GM10847 (cell line): ENCODE measurements around the gene SERINC5.

Experiments used
- POLR2A ChIP-seq: IDR thresholded peaks from 2 replicates; pipeline ENCODE4 v1.6.1; 2011; ENCODE audit not compliant: insufficient read length; ENCODE audit errors: extremely low read depth

Gene SERINC5

DNA sequence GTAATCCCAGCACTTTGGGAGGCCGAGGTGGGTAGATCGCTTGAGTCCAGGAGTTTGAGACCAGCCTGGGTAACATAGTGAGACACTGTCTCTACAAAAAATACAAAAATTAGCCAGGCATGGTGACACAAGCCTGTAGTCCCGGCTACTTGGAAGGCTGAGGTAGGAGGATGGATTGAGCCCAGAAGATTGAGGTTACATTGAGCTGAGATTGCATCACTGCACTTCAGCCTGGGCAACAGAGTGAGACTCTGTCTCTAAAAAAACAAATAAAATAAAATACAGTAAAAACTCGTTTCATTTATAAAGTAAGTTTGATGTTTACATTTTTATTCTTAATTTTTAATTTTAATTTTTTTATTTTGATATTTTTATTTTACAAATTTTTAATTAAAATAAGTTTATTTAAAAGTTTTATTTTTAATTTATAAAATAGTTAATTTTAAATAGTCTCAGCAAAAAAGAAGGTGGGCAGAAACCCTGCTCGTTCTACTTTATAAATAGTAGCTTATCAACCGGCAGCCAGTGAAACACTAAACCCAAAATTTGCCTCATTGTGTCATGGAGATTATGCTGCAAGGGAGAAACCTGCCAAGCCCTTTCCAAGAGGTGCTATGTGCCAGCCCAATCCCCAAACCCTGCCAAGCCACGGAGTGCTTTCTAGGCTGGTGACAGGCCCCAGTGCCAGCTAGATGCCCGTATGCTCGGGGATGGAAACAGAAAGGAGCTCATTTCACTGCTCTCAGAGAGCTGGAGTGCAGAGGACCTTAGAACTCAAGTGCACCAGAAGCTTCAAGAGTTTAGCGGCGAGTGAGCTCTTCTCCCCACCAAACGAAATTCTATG lies 38.9 kb downstream of the SERINC5 start:
- no peak for TF ChIP-seq POLR2A

GRCh38 chr5:80216096-80216495 lies 39.8 kb downstream of the SERINC5 start:
- TF ChIP-seq POLR2A: no peak

GRCh38 chr5:80215523-80215922 lies 40.3 kb downstream of the SERINC5 start:
- no peak for TF ChIP-seq POLR2A

DNA sequence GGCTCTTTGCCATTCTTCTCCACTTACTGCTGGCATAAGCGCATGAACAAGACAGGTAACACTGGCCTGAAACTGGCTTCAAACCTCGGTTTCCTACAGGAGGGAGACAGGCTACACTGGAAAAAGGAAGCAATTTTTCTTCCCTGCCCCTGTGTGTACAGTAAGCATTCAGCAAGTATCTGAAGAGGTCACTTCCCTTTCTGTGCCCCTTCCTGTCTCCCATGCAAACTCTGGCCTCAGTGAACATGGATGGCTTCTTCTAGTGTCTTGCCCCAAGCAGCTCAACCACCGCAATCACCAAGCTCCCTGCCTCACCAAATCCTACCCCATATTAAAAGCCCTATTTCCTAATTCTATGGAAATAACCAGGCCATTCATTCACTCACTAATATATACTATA lies 42.4 kb downstream of the SERINC5 start:
- no peak for TF ChIP-seq POLR2A

GRCh38 chr5:80212171-80212667 lies 43.6 kb downstream of the SERINC5 start:
- TF ChIP-seq POLR2A: no peak

DNA sequence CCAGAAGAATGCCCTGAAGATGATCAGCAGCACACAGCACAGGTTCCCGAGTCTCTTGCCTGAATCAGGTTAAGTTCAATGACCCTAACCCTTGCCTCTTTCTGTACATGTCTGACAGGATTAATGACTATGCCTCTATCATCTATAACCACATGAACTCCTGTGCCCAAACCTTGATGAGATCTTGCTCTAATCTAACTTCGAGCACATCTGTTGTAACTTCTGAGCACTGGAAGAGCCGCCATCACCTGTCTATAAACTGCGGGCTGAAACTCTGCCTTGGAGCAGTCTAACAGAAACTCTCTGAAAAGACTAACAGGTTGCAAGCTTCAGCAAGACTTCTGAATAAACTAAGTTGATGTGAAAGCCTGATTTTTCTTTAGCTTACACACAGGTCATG lies 44.5 kb downstream of the SERINC5 start:
- TF ChIP-seq POLR2A: no peak

- no peak for TF ChIP-seq POLR2A
Observed at GRCh38 chr5:80210014-80210413, 45.8 kb downstream of the SERINC5 start.

GRCh38 chr5:80208381-80208780 lies 47.5 kb downstream of the SERINC5 start:
- no peak for TF ChIP-seq POLR2A

DNA sequence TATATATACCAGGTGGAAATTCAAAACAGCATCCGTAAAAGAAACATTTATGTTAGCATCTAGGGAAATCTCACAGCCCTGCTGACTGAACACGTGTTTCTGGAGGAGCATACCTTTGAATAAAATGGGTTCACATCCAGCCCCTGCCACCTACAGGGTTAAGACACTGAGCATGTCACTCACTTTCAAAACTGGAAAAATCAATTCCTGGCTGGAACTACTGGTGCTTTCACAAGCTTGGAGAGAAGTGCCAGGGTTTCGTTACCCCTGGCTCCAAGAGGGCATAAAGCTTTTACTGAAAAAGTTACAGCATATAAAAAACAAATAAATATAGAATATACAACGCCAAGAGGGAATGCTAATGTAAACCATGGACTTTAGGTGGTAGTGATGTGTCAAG lies 48.0 kb downstream of the SERINC5 start:
- no peak for TF ChIP-seq POLR2A

- no peak for TF ChIP-seq POLR2A
Observed at GRCh38 chr5:80206282-80206681, 49.6 kb downstream of the SERINC5 start.

DNA sequence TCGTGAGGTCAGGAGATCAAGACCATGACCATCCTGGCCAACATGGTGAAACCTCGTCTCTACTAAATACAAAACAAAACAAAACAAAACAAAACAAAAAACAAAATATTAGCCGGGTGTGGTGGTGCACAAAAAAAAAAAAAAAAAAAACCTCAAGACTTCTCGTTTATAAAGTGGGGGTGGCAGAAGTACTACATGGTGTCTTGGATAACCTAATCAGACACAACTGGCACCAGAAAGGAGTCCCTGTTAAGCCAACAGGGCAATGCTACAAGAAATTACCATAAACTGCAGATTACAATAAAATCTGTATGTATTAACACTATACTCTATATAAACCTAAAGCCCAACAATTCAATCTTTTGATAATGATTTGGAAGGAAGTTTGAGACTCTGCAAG lies 50.0 kb downstream of the SERINC5 start:
- TF ChIP-seq POLR2A: no peak

DNA sequence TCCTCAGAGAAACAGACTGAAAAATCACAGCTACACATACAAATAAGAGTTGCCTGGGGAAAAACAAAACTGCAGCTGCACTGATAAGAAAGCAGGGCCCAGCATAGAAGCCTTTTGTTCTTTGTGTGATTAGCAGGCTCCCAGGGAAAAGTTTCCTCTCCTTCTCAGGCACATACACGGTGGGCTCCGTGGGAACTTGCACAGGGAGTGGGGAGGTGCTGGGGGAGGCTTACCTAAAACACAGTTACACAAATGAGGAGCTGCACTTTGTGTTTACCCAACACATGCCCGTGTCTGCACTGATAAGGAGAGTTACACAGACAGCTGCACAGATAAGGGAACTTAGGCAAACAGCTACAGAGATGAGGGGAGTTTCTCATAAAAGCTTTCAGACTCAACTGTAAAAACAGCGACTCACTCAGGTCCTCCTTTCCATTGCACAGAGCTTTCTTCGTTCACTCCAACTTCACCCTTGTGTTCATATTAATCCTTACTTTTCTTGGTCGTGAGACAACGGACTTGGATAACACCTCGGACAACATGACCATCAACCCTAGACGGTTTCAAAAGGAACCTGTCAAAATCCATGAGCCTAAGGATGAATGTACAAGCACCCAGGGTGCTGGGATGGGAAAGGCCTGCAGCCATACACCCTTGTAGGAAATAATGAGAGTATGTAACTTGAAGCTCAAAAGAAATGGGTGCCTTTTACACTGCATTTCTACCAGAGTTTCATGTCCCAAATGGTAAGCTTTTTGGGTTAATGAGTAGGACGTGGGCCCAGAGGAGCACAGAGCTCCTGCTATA lies 50.8 kb downstream of the SERINC5 start:
- TF ChIP-seq POLR2A: no peak

DNA sequence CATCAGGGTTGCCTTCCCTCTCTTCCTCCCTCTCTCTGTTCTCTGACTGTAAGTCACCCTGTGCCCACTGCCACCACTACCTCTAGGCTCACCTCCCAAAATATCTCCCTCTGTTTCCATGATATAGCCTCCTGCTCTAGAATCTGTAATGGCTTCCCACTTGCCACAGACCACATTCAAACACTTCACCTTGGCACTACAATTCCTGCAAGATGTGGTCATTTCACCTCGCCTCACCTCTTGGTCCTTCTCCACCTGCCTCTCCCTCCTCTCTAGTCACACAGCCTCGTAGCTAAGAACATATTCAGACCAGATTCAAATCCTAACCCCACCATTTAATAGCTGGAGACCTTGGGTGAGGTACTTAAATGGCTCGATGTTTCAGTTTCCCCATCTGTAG lies 56.9 kb downstream of the SERINC5 start:
- no peak for TF ChIP-seq POLR2A

DNA sequence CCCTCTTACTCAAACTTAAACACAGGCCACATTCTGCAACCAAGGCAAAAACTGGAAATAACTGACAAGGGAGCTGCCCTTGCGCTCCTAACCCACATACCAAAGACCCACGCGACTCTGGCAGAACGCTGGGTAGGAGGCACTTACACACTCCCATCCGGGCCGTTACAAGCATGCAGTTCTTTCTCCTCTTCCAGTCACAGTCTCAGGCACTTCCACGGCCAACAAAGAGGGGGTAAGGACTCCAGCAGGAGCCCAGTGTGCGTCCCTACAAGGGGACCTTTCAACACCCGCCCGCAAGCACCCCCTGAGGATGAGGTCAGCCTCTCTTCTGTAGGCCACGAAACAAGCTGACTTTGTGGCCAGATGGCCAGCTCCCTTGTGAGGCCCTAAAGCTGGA lies 57.4 kb downstream of the SERINC5 start:
- no peak for TF ChIP-seq POLR2A

DNA sequence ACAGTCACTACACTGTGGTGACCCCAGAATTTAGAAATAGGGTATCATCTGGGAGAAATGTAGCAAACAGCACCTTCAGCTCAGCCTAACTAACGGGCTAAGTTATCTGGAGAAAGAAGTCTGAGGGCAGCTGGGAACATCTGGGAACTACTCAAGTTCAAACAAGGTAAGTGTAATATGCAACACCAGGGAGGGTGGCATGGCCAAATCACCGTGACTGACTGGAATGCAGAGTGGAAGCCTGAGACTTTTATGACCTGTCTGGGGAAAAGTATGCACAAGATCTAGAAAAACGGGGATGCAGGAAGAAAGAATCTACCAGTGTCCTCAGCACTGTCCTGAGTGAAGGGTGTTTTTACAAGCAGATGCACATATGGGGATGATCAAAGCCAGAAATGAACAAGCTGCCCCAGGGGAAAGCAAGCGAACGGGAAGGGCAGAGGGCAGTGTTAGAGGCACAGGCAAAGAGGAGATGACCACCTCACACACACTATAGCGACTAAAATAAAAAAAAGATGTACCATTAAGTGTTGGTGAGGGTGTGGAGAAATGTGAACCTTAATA lies 59.9 kb downstream of the SERINC5 start:
- TF ChIP-seq POLR2A: no peak

- TF ChIP-seq POLR2A: no peak
Observed at GRCh38 chr5:80194468-80194867, 61.4 kb downstream of the SERINC5 start.
